Sigmoid colon (tissue), 7 donors: ENCODE results near the gene WDR93. TPM values are rescaled to one million over a fixed set of nuclear protein-coding genes. Genes with fewer than 3 reads are reported as not detected.

Experiments
- DNase-seq: peaks from one replicate; pipeline ENCODE4 v3.0.0-alpha.2; 2019
- H3K27ac ChIP-seq, 4 donors: fragments of 200-600 bp; sonication (generic); one replicate each; pipeline ENCODE4 v1.5.1; 2016 to 2019; ENCODE audit warnings: mild to moderate bottlenecking in 1 of 4
- H3K27me3 ChIP-seq, 3 donors: fragments of 200-600 bp; sonication (generic); one replicate each; pipeline ENCODE4 v1.5.1; 2019; ENCODE audit warnings: mild to moderate bottlenecking in 1 of 3
- H3K36me3 ChIP-seq, 4 donors: fragments of 200-600 bp; sonication (generic); one replicate each; pipeline ENCODE4 v1.5.1; 2016 to 2019
- H3K4me1 ChIP-seq, 4 donors: fragments of 200-600 bp; sonication (generic); one replicate each; pipeline ENCODE4 v1.5.1; 2017 to 2019
- H3K4me3 ChIP-seq, 4 donors: fragments of 200-600 bp; sonication (generic); one replicate each; pipeline ENCODE4 v1.5.1; 2017 to 2019; ENCODE audit warnings: mild to moderate bottlenecking in 2 of 4, moderate library complexity in 1 of 4
- H3K9me3 ChIP-seq, 4 donors: fragments of 200-600 bp in 3 of 4; sonication (generic) in 3 of 4; one replicate each; pipeline versions ENCODE4 v1.5.1 to v1.6.1; 2013 to 2019
- EP300 ChIP-seq, 4 donors: sonication (generic); formaldehyde crosslinking; IDR thresholded peaks; one replicate each; pipeline ENCODE4 v1.6.1; 2017; ENCODE audit warnings: antibody characterized with exemption in 4 of 4
- POLR2A ChIP-seq, 2 donors: fragments of 450-650 bp; IDR thresholded peaks; one replicate each; pipeline ENCODE4 v1.6.1; 2016; ENCODE audit warnings: antibody characterized with exemption in 2 of 2, mild to moderate bottlenecking in 2 of 2, moderate library complexity in 2 of 2
- POLR2AphosphoS5 ChIP-seq, 4 donors: sonication (generic); formaldehyde crosslinking; IDR thresholded peaks; one replicate each; pipeline ENCODE4 v1.6.1; 2017; ENCODE audit warnings: antibody characterized with exemption in 4 of 4
- WGBS, 2 donors: extraction: QIAGEN DNeasy Blood & Tissue Kit; methylation state at CpG; one replicate each; pipeline ENCODE4 v1.1.7; 2013; 5-methylcytosine and 5-hydroxymethylcytosine counted together
- intact Hi-C: fragments of 100-400 bp; cut with DNase I; formaldehyde crosslinking; loops from one replicate; pipeline ENCODE4 v1.15.1; 2023
- polyA plus RNA-seq, 3 donors: library from polyadenylated mRNA; stranded (reverse); fragments of 200-250 nt; gene quantifications; one replicate each; pipeline ENCODE4 v1.2.3, GENCODE V29; 2013
- total RNA-seq, 4 donors: library from RNA; depleted of rRNA; stranded (reverse); fragments of >200 nt; gene quantifications; one replicate each; pipeline ENCODE4 v1.1.0, GENCODE V29; 2016
- TF ChIP-seq, protein P1 (sequence below), 4 experiments: fragments of 450-650 bp in 3 of 4; fragments of 200-600 bp in 1 of 4; IDR thresholded peaks; one replicate each; pipeline ENCODE4 v1.5.1; 2016 to 2019; ENCODE audit warnings: antibody characterized with exemption in 4 of 4, mild to moderate bottlenecking in 3 of 4, moderate library complexity in 2 of 4
- donor health status: healthy with polysubstance abuse.
- donor health status: Bipolar disorder and iron deficiency.
- donor health status: healthy.

WDR93 gene
- total and polyA plus RNA-seq, 7 donors = 0.04 to 1.1 TPM; not detected in 5

GRCh38 chr15:89743594-89743993, 53.0 kb downstream of the WDR93 start:
- WGBS, 2 donors = 73 to 80% methylated on average over 8 of the region's 8 CpGs
- intact Hi-C loops = loop anchor here (10.0 kb wide), 1 partner anchor 261 kb away; the partner anchor contains the start of gene ZNF710

GRCh38 chr15:89745131-89745530, 54.5 kb downstream of the WDR93 start:
- WGBS, 2 donors = 89 to 93% methylated on average over 13 of the region's 13 CpGs
- no peak overlapping the region for H3K27ac ChIP-seq
- DNase-seq = no peak
- H3K36me3 ChIP-seq = no peaks in the 10 kb centered on the region
- no peaks in the 10 kb centered on the region for H3K9me3 ChIP-seq
- intact Hi-C loops = loop anchor here (10.0 kb wide), 1 partner anchor 260 kb away; the partner anchor contains the start of gene ZNF710
- peaks cover 0 to 27% (median 23%) of the 10 kb centered on the region in 4 donors for H3K4me1 ChIP-seq
- H3K4me3 ChIP-seq = no peak overlapping the region
- no peak for TF ChIP-seq POLR2AphosphoS5 (IDR thresholded peaks at IDR 0.05)
- TF ChIP-seq EP300 (IDR thresholded peaks at IDR 0.05) = no peak
- no peak for TF ChIP-seq POLR2A (IDR thresholded peaks at IDR 0.05)
- TF ChIP-seq, protein P1, sequence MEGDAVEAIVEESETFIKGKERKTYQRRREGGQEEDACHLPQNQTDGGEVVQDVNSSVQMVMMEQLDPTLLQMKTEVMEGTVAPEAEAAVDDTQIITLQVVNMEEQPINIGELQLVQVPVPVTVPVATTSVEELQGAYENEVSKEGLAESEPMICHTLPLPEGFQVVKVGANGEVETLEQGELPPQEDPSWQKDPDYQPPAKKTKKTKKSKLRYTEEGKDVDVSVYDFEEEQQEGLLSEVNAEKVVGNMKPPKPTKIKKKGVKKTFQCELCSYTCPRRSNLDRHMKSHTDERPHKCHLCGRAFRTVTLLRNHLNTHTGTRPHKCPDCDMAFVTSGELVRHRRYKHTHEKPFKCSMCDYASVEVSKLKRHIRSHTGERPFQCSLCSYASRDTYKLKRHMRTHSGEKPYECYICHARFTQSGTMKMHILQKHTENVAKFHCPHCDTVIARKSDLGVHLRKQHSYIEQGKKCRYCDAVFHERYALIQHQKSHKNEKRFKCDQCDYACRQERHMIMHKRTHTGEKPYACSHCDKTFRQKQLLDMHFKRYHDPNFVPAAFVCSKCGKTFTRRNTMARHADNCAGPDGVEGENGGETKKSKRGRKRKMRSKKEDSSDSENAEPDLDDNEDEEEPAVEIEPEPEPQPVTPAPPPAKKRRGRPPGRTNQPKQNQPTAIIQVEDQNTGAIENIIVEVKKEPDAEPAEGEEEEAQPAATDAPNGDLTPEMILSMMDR (IDR thresholded peaks at IDR 0.05) = no peak
- H3K27me3 ChIP-seq = peaks cover 0 to 13% (median 0%) of the 10 kb centered on the region in 3 donors

More at GRCh38 chr15:89743594-89743993, 53.0 kb downstream of the WDR93 start:
- Histone ChIP-seq H3K36me3 (no peaks in the 10 kb centered on the region), H3K27me3 (peaks cover 0 to 13% (median 0%) of the 10 kb centered on the region in 3 donors), H3K4me1 (peaks cover 0 to 13% (median 10%) of the 10 kb centered on the region in 4 donors), H3K27ac (no peak overlapping the region), H3K9me3 (no peaks in the 10 kb centered on the region), H3K4me3 (no peak overlapping the region)
- TF ChIP-seq POLR2AphosphoS5 (IDR thresholded peaks at IDR 0.05) (no peak), POLR2A (IDR thresholded peaks at IDR 0.05) (no peak), EP300 (IDR thresholded peaks at IDR 0.05) (no peak)
- TF ChIP-seq, protein P1 (IDR thresholded peaks at IDR 0.05) = no peak
- no peak for DNase-seq

DNA sequence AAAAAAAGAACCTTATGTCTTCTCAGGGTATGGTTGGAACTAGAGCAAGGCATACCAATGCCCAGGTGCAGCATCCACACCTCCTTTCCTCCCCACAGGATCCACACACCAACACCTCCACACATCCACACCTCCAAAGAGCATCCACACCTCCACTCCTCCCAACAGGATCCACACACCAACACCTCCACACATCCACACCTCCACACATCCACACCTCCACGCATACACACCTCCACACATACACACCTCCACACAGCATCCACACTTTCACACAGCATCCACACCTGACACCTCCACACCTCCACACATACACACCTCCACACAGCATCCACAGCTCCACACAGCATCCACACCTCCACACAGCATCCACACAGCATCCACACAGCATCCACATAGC, 55.2 kb downstream of the WDR93 start:
- Histone ChIP-seq H3K36me3 (no peaks in the 10 kb centered on the region), H3K27me3 (peaks cover 0 to 13% (median 0%) of the 10 kb centered on the region in 3 donors), H3K4me3 (no peak overlapping the region), H3K4me1 (peaks cover 0 to 31% (median 27%) of the 10 kb centered on the region in 4 donors), H3K9me3 (no peaks in the 10 kb centered on the region), H3K27ac (no peak overlapping the region)
- intact Hi-C loops = loop anchor here (10.0 kb wide), 1 partner anchor 259 kb away; the partner anchor contains the start of gene ZNF710
- 33 to 91% methylated on average over 1 of the region's 1 CpG for WGBS, 2 donors
- DNase-seq = no peak
- TF ChIP-seq POLR2A (IDR thresholded peaks at IDR 0.05) (no peak), POLR2AphosphoS5 (IDR thresholded peaks at IDR 0.05) (no peak), EP300 (IDR thresholded peaks at IDR 0.05) (no peak)
- TF ChIP-seq, protein P1 (IDR thresholded peaks at IDR 0.05) = no peak

GRCh38 chr15:89746386-89746780, 55.8 kb downstream of the WDR93 start:
- Histone ChIP-seq H3K4me3 (no peak overlapping the region), H3K4me1 (peaks cover 0 to 35% (median 31%) of the 10 kb centered on the region in 4 donors), H3K36me3 (no peaks in the 10 kb centered on the region), H3K27me3 (peaks cover 0 to 13% (median 0%) of the 10 kb centered on the region in 3 donors), H3K27ac (no peak overlapping the region), H3K9me3 (no peaks in the 10 kb centered on the region)
- DNase-seq = no peak
- 33 to 73% methylated on average over 9 of the region's 9 CpGs for WGBS, 2 donors
- intact Hi-C loops = loop anchor here (10.0 kb wide), 1 partner anchor 258 kb away; the partner anchor contains the start of gene ZNF710
- TF ChIP-seq EP300 (IDR thresholded peaks at IDR 0.05) (no peak), POLR2A (IDR thresholded peaks at IDR 0.05) (no peak), POLR2AphosphoS5 (IDR thresholded peaks at IDR 0.05) (no peak)
- TF ChIP-seq, protein P1 (IDR thresholded peaks at IDR 0.05) = no peak
